Prostate gland (tissue), 2 donors: ENCODE measurements around the gene MPPED1. TPM values are rescaled to one million over a fixed set of nuclear protein-coding genes. Genes with fewer than 3 reads are reported as not detected.

Experiments used
- DNase-seq: peaks from one replicate; pipeline ENCODE4 v3.0.0-alpha.2; 2019; ENCODE audit warnings: low spot score
- H3K27ac ChIP-seq, 2 donors: fragments of 200-600 bp; sonication (generic); 2 replicates each; pipeline ENCODE4 v1.5.1; 2017 to 2019
- H3K27me3 ChIP-seq: fragments of 200-600 bp; sonication (generic); replicated peaks from 2 replicates; pipeline ENCODE4 v1.5.1; 2019; ENCODE audit not compliant: insufficient read depth
- H3K36me3 ChIP-seq, 2 donors: fragments of 200-600 bp; sonication (generic); 1 replicate in 1 of 2; 2 replicates in 1 of 2; pipeline versions ENCODE4 v1.5.1 to v1.8.1; 2017 to 2019
- H3K4me1 ChIP-seq: fragments of 200-600 bp; sonication (generic); replicated peaks from 2 replicates; pipeline ENCODE4 v1.5.1; 2019
- H3K4me3 ChIP-seq, 2 donors: fragments of 200-600 bp; sonication (generic); 2 replicates each; pipeline ENCODE4 v1.5.1; 2017 to 2019
- H3K9me3 ChIP-seq: fragments of 200-600 bp; sonication (generic); 2 replicates; pipeline ENCODE4 v1.5.1; 2017
- CTCF ChIP-seq, 4 experiments: fragments of 200-600 bp in 2 of 4; fragments of 450-650 bp in 2 of 4; sonication (generic) in 2 of 4; IDR thresholded peaks; 1 replicate in 3 of 4; 2 replicates in 1 of 4; pipeline ENCODE4 v1.5.1; 2016 to 2019; ENCODE audit warnings: antibody characterized with exemption in 4 of 4, mild to moderate bottlenecking in 2 of 4, moderate library complexity in 2 of 4
- POLR2A ChIP-seq: fragments of 450-650 bp; IDR thresholded peaks from one replicate; pipeline ENCODE4 v1.6.1; 2016; ENCODE audit warnings: antibody characterized with exemption, mild to moderate bottlenecking
- POLR2AphosphoS5 ChIP-seq: sonication (generic); formaldehyde crosslinking; IDR thresholded peaks from one replicate; pipeline ENCODE4 v1.6.1; 2017; ENCODE audit warnings: antibody characterized with exemption
- WGBS: methylation state at CpG from one replicate; pipeline ENCODE4 v1.1.5; 2018; 5-methylcytosine and 5-hydroxymethylcytosine counted together
- intact Hi-C: fragments of 100-400 bp; cut with DNase I; formaldehyde crosslinking; loops from one replicate; pipeline ENCODE4 v1.14.2; 2022
- total RNA-seq, 2 donors: library from RNA; depleted of rRNA; stranded (reverse); fragments of >200 nt; gene quantifications; one replicate each; pipeline ENCODE4 v1.1.0, GENCODE V29; 2016

MPPED1 gene
- total RNA-seq, 2 donors from 2014 or later = 0.77 to 6.4 TPM

DNA sequence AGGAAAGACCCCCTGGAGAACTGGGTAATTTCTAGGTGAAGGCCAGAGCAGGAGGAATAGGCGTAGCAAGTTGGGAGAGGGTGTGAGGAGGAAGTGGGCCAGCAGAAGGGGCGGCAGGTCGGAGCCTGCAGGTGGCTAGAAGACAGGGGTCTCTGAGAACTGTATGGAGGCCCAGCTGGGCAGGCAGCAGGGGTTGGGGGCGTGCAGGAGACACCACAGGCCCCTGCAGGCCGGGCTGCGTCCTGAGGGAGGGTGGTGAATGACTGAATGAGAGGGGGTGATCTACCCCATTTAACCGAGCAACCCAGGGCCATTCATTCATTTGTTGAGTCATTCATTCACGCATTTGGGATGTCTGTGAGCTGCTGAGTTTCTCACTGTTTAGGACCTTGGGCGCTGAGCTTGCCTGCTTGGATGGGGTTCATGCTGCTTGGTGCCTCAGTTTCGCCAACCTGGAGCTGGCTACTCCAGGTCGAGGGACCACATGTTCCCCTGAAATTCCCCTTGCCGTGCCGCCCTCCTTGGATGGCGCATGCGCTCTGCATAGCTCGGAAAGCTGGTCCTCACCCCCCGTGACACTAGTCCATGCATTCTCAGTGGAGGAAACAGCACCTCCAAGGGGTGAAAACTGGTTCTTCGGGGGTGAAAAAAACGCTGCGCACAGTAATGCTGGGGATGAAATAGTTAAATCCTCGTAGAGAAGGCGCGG lies 15.6 kb downstream of the MPPED1 start:
- no peak for DNase-seq
- Histone ChIP-seq H3K4me3 (no peak overlapping the region), H3K36me3 (no peaks in the 10 kb centered on the region), H3K27me3 (peaks cover 2% of the 10 kb centered on the region), H3K27ac (no peak overlapping the region), H3K4me1 (peaks cover 12% of the 10 kb centered on the region), H3K9me3 (no peaks in the 10 kb centered on the region)
- intact Hi-C loops = no loop called here
- TF ChIP-seq POLR2AphosphoS5 = no peak
- TF ChIP-seq POLR2A = no peak
- WGBS = 83% methylated on average over 23 of the region's 23 CpGs

GRCh38 chr22:43428005-43428485 lies 16.2 kb downstream of the MPPED1 start:
- TF ChIP-seq POLR2A = no peak
- no peak for TF ChIP-seq CTCF (IDR thresholded peaks at IDR 0.05)
- no peak for TF ChIP-seq POLR2AphosphoS5
- no peak overlapping the region for H3K4me3 ChIP-seq
- peaks cover 12% of the 10 kb centered on the region for H3K4me1 ChIP-seq
- no peaks in the 10 kb centered on the region for H3K36me3 ChIP-seq
- H3K27ac ChIP-seq = no peak overlapping the region
- H3K27me3 ChIP-seq = peaks cover 2% of the 10 kb centered on the region
- DNase-seq = no peak
- no peaks in the 10 kb centered on the region for H3K9me3 ChIP-seq
- 80% methylated on average over 10 of the region's 10 CpGs for WGBS
- intact Hi-C loops = no loop called here

DNA sequence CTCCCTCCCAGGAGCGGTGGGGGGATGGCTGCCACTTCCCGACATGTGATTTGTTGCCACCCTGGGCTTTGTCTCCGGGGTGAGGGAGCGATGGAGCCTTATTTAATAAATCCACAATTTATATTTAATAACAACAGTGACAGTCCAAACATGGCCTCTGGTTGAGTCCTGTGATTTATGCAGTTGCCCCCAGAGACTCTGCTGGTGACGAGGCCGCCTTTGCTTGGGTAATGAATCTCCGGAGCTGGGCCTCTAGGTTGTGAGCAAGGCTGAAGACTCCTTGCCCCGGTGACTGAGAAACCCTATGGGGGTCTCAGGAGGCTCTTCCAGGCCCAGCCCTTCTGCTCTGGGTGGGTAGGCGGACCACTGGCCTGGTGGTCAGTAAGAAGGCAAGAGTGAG lies 16.7 kb downstream of the MPPED1 start:
- Histone ChIP-seq H3K9me3 (no peaks in the 10 kb centered on the region), H3K36me3 (no peaks in the 10 kb centered on the region), H3K27ac (no peak overlapping the region), H3K4me1 (peaks cover 12% of the 10 kb centered on the region), H3K27me3 (peaks cover 2% of the 10 kb centered on the region), H3K4me3 (no peak overlapping the region)
- 94% methylated on average over 9 of the region's 9 CpGs for WGBS
- TF ChIP-seq POLR2A (no peak), CTCF (IDR thresholded peaks at IDR 0.05) (no peak), POLR2AphosphoS5 (no peak)
- intact Hi-C loops = no loop called here
- DNase-seq = no peak

DNA sequence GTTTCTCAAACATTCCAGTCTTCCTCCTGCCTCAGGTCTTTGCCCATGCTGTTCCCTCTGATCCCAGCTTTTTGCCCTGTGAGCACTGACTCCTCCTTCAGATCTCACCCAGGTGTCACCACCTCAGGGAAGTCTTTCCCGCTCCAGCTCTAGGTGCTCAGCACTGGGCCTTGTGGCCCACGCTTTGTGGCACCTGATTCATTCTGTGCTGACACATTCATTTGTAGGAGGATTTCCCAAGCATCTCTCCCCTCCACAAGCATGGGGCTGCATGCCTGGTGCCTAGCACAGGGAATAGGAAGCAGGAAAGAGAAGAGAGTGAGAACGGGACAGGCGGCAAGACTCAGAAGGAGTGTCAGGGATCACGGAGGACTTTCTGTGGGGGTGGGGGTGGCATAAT lies 17.6 kb downstream of the MPPED1 start:
- Histone ChIP-seq H3K4me3 (no peak overlapping the region), H3K4me1 (peaks cover 12% of the 10 kb centered on the region), H3K27ac (no peak overlapping the region), H3K9me3 (no peaks in the 10 kb centered on the region), H3K27me3 (peaks cover 2% of the 10 kb centered on the region), H3K36me3 (no peaks in the 10 kb centered on the region)
- 96% methylated on average over 5 of the region's 5 CpGs for whole genome bisulfite sequencing
- DNase-seq = no peak
- no peak for TF ChIP-seq POLR2AphosphoS5
- no peak for TF ChIP-seq POLR2A
- no peak for TF ChIP-seq CTCF (IDR thresholded peaks at IDR 0.05)
- intact Hi-C loops = no loop called here

DNA sequence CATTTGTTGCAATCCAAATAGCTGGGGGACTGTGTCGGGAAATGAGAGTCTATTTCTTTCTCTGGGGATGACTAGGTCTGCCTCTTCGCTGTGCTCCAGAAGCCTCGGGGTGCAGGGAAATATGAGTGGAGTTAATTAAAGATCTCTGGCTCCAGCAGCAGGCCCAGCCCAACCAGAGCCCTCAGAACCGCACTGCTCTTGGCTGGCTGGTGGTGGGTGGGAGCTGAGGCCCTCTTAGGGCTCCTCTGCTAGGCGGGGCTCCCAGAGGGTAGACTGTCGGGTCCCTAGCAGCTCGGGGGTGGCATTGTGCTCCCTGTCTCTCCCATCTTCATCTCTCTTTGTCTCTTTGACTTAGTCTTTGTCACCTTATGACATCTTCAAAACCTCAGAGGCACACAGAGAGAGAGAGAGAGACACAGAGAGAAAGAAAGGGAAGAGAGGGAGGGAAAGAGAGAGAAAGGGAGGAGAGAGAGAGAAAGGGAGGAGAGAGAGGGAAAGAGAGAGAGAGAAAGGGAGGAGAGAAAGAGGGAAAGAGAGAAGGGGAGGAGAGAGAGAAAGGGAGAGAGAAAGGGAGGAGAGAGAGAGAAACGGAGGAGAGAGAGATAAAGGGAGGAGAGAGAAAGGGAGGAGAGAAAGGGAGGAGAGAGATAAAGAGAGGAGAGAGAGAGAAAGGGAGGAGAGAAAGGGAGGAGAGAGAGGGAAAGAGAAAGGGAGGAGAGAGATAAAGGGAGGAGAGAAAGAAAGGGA lies 20.2 kb downstream of the MPPED1 start:
- intact Hi-C loops = no loop called here
- DNase-seq = no peak
- H3K27me3 ChIP-seq = no peaks in the 10 kb centered on the region

More for the DNA sequence above, 20.2 kb downstream of the MPPED1 start:
- no peaks in the 10 kb centered on the region for H3K36me3 ChIP-seq
- no peak overlapping the region for H3K27ac ChIP-seq
- no peaks in the 10 kb centered on the region for H3K9me3 ChIP-seq
- H3K4me3 ChIP-seq = no peak overlapping the region
- WGBS = 42% methylated on average over 8 of the region's 8 CpGs
- TF ChIP-seq CTCF (IDR thresholded peaks at IDR 0.05) = no peak
- H3K4me1 ChIP-seq = peaks cover 9% of the 10 kb centered on the region
